A549 treated with CpdA at 1 μM for 4 hours (cell line): ENCODE data around the gene VLDLR. TPM values are rescaled to one million over a fixed set of nuclear protein-coding genes. Genes with fewer than 3 reads are reported as not detected.

Experiments
- total RNA-seq: library from RNA; stranded (reverse); fragments of 200-300 nt; extraction: Qiagen RNA extraction; gene quantifications from 5 replicates; pipeline ENCODE4 v1.2.3, GENCODE V29; 2022; ENCODE audit warnings: low read depth

The VLDLR gene
- 17.8 to 24.5 TPM (median 22.4 TPM) in 5 replicates for total RNA-seq

GRCh38 chr9:2621722-2622460 is at the start of gene VLDLR:
TSS of gene VLDLR (plus strand) at chr9:2621787. CDS start at chr9:2622190, 403 bp downstream.

Other genes starting within 250 kb of the VLDLR start
- not detected in 5 replicates for gene KCNV2, start 95.7 kb downstream of the VLDLR start, total RNA-seq
- gene PUM3, start 222.3 kb downstream of the VLDLR start, total RNA-seq, result 71.6 to 82.7 TPM (median 79.6 TPM) in 5 replicates